ENCODE results near the gene BNIP5.

BNIP5 gene

DNA sequence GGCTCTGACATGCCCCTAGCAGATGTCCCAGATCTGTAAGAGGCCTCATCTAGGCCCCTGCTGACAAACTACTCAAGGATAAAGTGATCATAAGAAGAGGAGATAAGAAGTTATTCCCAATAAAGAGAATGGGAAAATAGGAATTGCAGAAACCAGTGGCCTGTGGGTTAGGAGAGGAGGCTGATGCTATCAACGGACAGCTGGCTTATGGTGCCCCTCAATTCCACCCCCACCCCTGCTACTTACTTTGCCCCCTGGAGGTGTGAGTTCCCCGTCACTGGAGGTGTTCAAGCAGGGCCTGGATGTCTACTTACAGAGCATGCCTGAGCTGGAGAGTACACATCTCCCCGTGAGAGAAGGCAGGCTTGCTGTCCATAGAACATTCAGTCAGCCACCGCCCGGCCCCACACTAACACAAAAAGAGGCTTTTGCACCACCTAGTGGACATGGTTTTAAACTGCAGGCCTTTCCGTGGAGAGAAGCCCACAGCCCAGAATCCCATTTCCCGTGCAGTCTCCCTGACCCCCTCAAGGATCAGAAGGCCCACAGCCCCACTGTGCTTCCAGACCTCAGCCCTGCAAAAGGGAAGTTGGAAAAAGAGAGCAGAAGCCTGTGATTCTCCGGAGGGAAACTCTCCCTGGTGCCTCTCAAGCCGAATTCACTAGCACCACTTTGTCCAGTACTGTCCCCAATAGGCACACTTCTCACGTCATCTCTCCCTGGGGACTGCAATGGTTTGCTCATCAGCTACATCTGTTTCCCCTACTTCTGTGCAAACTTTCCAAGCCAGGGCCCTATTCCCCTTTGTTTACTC, 23.8 kb upstream of the BNIP5 start:
- no peak overlapping the region for H3K4me3 ChIP-seq (ENCODE audit: low read depth, low read length)
- peak; percentile 87 for DNase-seq (ENCODE audit: low read depth)
- TF ChIP-seq, protein P1, sequence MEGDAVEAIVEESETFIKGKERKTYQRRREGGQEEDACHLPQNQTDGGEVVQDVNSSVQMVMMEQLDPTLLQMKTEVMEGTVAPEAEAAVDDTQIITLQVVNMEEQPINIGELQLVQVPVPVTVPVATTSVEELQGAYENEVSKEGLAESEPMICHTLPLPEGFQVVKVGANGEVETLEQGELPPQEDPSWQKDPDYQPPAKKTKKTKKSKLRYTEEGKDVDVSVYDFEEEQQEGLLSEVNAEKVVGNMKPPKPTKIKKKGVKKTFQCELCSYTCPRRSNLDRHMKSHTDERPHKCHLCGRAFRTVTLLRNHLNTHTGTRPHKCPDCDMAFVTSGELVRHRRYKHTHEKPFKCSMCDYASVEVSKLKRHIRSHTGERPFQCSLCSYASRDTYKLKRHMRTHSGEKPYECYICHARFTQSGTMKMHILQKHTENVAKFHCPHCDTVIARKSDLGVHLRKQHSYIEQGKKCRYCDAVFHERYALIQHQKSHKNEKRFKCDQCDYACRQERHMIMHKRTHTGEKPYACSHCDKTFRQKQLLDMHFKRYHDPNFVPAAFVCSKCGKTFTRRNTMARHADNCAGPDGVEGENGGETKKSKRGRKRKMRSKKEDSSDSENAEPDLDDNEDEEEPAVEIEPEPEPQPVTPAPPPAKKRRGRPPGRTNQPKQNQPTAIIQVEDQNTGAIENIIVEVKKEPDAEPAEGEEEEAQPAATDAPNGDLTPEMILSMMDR (conservative IDR thresholded peaks at IDR 0.05; ENCODE audit: low read depth, low read length) = peak; percentile 87

DNA sequence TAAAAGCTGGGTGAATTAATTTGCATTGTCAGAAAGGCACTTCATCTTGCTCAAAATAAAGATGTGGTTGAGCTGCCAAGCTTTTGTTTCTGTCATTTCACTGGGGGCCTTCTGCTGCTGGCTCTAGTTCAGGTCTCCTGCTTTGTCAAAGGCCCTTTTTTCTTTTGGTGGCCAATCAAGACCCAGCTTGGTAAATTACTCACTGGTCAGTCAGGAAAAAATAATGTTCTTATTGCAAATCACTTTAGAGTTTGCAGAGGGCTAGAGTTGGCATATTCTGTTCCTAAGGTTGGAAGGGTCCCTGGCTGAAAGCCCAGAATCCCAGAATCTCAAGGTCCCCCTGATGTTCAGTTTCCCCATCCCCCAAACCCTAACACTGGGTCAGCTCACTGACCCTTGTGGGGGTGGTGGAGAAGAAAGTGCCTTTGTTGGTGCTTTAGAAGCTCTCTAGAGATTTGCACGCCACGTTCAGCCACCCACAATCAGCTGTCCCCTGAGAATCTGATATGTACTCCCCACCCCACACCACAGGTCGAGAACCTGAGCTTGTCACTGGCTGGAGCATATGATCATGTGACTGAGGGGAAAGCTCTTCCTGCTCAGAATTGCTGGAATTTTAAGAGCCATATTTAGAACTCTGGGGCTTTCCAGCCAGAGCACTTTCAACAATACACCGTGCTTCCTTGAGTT, 21.7 kb upstream of the BNIP5 start:
- DNase-seq (ENCODE audit: low read depth) = peak; percentile 85
- TF ChIP-seq, protein P1 (conservative IDR thresholded peaks at IDR 0.05; ENCODE audit: low read depth, low read length) = no peak
- no peak overlapping the region for H3K4me3 ChIP-seq (ENCODE audit: low read depth, low read length)

DNA sequence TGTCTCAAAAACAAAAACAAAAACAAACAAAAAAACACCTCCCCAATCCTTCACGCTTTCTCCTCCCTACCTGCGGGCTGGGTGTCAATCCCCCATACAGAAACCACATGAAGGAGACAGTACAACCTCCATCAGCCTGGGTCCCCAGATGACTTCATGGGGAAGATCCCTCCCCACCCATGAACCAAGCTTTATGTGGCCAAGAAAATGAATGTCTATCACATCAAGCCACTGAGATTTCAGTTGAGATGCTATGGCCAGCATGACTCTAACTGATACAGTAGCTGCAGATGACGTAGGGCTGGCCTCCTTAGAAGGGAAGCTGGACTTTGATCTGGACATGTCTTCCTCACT, 21.2 kb upstream of the BNIP5 start:
- DNase-seq (ENCODE audit: low read depth) = no peak
- H3K4me3 ChIP-seq (ENCODE audit: low read depth, low read length) = no peak overlapping the region
- TF ChIP-seq, protein P1 (conservative IDR thresholded peaks at IDR 0.05; ENCODE audit: low read depth, low read length) = no peak

DNA sequence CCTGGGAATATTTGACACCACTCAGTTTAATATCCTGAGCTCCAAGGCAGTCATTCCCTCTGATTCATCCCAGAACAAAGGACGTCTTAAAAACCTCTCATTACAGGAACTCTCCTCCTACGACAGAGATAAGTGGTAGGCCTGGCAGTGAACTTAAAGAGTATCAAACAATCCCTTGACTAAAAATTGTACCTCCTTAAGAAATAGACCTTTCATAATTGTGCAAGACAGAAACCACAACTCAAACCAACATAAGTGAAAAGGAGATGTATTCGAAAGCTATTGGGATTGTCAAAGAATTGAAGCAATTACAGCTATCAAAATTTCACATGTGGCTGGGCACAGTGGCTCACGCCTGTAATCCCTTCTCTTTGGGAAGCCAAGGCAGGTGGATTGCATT, 19.1 kb upstream of the BNIP5 start:
- H3K4me3 ChIP-seq (ENCODE audit: low read depth, low read length) = no peak overlapping the region
- peak; percentile 30 for DNase-seq (ENCODE audit: low read depth)
- TF ChIP-seq, protein P1 (conservative IDR thresholded peaks at IDR 0.05; ENCODE audit: low read depth, low read length) = no peak

DNA sequence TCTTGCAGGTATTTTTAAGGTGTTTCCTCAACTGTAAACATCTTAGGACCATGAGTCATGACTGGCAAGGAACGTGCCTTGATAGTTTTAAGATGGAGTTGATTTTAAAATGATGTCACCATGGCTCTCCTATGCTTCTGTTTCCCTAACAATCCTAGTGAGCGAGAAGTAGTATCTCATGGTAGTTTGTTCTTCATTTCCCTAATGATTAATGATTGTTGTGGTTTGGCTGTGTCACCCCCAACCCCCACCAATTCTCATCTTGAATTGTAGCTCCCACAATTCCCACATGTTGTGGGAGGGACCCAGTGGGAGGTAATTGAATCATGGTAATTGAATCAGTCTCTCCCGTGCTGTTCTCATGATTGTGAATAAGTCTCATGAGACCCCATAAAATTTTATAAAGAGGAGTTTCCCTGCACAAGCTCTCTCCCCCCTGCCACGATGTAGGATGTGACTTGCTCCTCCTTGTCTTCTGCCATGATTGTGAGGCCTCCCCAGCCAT, 16.8 kb upstream of the BNIP5 start:
- no peak overlapping the region for H3K4me3 ChIP-seq (ENCODE audit: low read depth, low read length)
- no peak for DNase-seq (ENCODE audit: low read depth)
- TF ChIP-seq, protein P1 (conservative IDR thresholded peaks at IDR 0.05; ENCODE audit: low read depth, low read length) = no peak

DNA sequence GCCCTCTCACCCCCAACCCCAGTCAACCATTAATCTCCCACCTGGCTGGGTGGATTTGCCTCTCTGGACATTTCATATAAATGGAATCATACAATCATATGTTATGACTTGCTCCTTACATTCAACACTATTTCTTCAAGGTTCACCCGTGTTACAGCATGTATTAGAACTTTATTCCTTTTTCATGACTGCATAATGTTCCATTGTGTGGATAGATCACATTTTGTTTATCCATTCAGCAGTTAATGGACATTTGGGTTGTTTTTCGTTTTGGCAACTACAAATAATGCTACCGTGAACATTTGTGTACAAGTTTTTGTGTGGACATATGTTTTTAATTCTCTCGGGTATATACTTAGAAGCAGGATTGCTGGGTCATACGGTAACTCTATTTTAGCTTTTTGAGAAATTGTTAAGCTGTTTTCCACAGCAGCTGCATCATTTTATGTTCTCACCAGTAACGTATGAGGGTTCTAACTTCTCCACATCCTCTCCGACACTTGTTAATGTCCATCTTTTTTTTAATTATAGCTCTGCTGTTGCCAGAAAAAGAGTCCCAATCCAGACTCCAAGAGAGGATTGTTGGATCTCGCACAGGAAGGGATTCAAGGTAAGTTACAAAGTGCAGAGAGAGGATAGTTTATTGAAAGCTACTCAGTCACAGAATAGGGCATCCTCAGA, 15.9 kb upstream of the BNIP5 start:
- no peak for DNase-seq (ENCODE audit: low read depth)
- H3K4me3 ChIP-seq (ENCODE audit: low read depth, low read length) = no peak overlapping the region
- TF ChIP-seq, protein P1 (conservative IDR thresholded peaks at IDR 0.05; ENCODE audit: low read depth, low read length) = no peak

Data from choroid plexus epithelial cell (primary cell).